Breast epithelium (tissue), 4 donors: ENCODE data around the gene IL10. TPM values are rescaled to one million over a fixed set of nuclear protein-coding genes. Genes with fewer than 3 reads are reported as not detected.

Experiments
- DNase-seq, 2 donors: peaks; one replicate each; pipeline ENCODE4 v3.0.0-alpha.2; 2019; ENCODE audit warnings: low spot score in 2 of 2
- H3K27ac ChIP-seq, 2 donors: fragments of 200-600 bp; sonication (generic) in 1 of 2; one replicate each; pipeline ENCODE4 v1.5.1; 2016 to 2019; ENCODE audit warnings: mild to moderate bottlenecking in 1 of 2
- H3K27me3 ChIP-seq, 2 donors: fragments of 200-600 bp; sonication (generic) in 1 of 2; one replicate each; pipeline versions ENCODE4 v1.5.1 to v1.6.0; 2017 to 2019; ENCODE audit warnings: control low read depth in 1 of 2, mild to moderate bottlenecking in 1 of 2
- H3K36me3 ChIP-seq: fragments of 200-600 bp; one replicate; pipeline ENCODE4 v1.5.1; 2019
- H3K4me1 ChIP-seq, 2 donors: fragments of 200-600 bp; sonication (generic); one replicate each; pipeline ENCODE4 v1.5.1; 2016 to 2019; ENCODE audit warnings: control low read depth in 1 of 2
- H3K4me3 ChIP-seq, 3 donors: fragments of 200-600 bp; sonication (generic); 1 replicate in 2 of 3; 2 replicates in 1 of 3; pipeline ENCODE4 v1.5.1; 2016 to 2019; ENCODE audit warnings: mild to moderate bottlenecking in 3 of 3, moderate library complexity in 2 of 3
- H3K9me3 ChIP-seq, 2 donors: fragments of 200-600 bp; sonication (generic) in 1 of 2; one replicate each; pipeline ENCODE4 v1.5.1; 2016 to 2019; ENCODE audit warnings: control low read depth in 1 of 2
- CTCF ChIP-seq, 3 donors: fragments of 450-650 bp; IDR thresholded peaks; one replicate each; pipeline ENCODE4 v1.5.1; 2016 to 2017; ENCODE audit warnings: antibody characterized with exemption in 3 of 3, mild to moderate bottlenecking in 3 of 3, moderate library complexity in 3 of 3
- POLR2A ChIP-seq: fragments of 450-650 bp; IDR thresholded peaks from one replicate; pipeline ENCODE4 v1.6.1; 2016; ENCODE audit warnings: antibody characterized with exemption, mild to moderate bottlenecking, moderate library complexity
- POLR2AphosphoS5 ChIP-seq, 3 donors: sonication (generic); formaldehyde crosslinking; IDR thresholded peaks; one replicate each; pipeline ENCODE4 v1.6.1; 2017; ENCODE audit warnings: antibody characterized with exemption in 3 of 3
- intact Hi-C: fragments of 100-400 bp; cut with DNase I; formaldehyde crosslinking; loops from one replicate; pipeline ENCODE4 v1.15.1; 2023; ENCODE audit warnings: low total_unique reads
- total RNA-seq, 3 donors: library from RNA; depleted of rRNA; stranded (reverse); fragments of >200 nt; gene quantifications; one replicate each; pipeline ENCODE4 v1.1.0, GENCODE V29; 2016

Gene IL10
- total RNA-seq, 3 donors from 2014 or later: 0.98 to 5.3 (median 4.3) TPM

GRCh38 chr1:206757524-206758266 lies 14.6 kb downstream of the IL10 start:
- Histone ChIP-seq H3K9me3 (no peaks in the 10 kb centered on the region), H3K27me3 (no peaks in the 10 kb centered on the region), H3K4me1 (no peaks in the 10 kb centered on the region), H3K36me3 (no peaks in the 10 kb centered on the region), H3K27ac (no peak overlapping the region), H3K4me3 (no peak overlapping the region)
- DNase-seq: no peak
- no peak for TF ChIP-seq POLR2AphosphoS5 (IDR thresholded peaks at IDR 0.05)
- no peak for TF ChIP-seq POLR2A
- TF ChIP-seq CTCF (IDR thresholded peaks at IDR 0.05): no peak
- intact Hi-C loops: no loop called here

- Histone ChIP-seq H3K27ac (no peak overlapping the region), H3K4me3 (no peak overlapping the region), H3K9me3 (no peaks in the 10 kb centered on the region), H3K36me3 (no peaks in the 10 kb centered on the region), H3K27me3 (no peaks in the 10 kb centered on the region), H3K4me1 (no peaks in the 10 kb centered on the region)
- no peak for DNase-seq
- intact Hi-C loops: no loop called here
- TF ChIP-seq CTCF (IDR thresholded peaks at IDR 0.05) (no peak), POLR2AphosphoS5 (IDR thresholded peaks at IDR 0.05) (no peak), POLR2A (no peak)
These were observed 18.3 kb downstream of the IL10 start for GRCh38 chr1:206754011-206754410.

GRCh38 chr1:206753141-206753540 lies 19.2 kb downstream of the IL10 start:
- no peaks in the 10 kb centered on the region for H3K9me3 ChIP-seq
- H3K36me3 ChIP-seq: no peaks in the 10 kb centered on the region
- H3K27me3 ChIP-seq: no peaks in the 10 kb centered on the region
- intact Hi-C loops: no loop called here
- no peak for DNase-seq
- H3K27ac ChIP-seq: no peak overlapping the region
- no peak for TF ChIP-seq POLR2A
- TF ChIP-seq POLR2AphosphoS5 (IDR thresholded peaks at IDR 0.05): no peak
- no peak for TF ChIP-seq CTCF (IDR thresholded peaks at IDR 0.05)
- H3K4me1 ChIP-seq: no peaks in the 10 kb centered on the region
- H3K4me3 ChIP-seq: no peak overlapping the region

GRCh38 chr1:206752481-206752880 lies 19.8 kb downstream of the IL10 start:
- Histone ChIP-seq H3K4me1 (no peaks in the 10 kb centered on the region), H3K27ac (no peak overlapping the region), H3K4me3 (no peak overlapping the region), H3K36me3 (no peaks in the 10 kb centered on the region), H3K27me3 (no peaks in the 10 kb centered on the region), H3K9me3 (no peaks in the 10 kb centered on the region)
- DNase-seq: no peak
- intact Hi-C loops: no loop called here
- TF ChIP-seq CTCF (IDR thresholded peaks at IDR 0.05): no peak
- TF ChIP-seq POLR2A: no peak
- TF ChIP-seq POLR2AphosphoS5 (IDR thresholded peaks at IDR 0.05): no peak

GRCh38 chr1:206751891-206752290 lies 20.4 kb downstream of the IL10 start:
- DNase-seq: no peak
- Histone ChIP-seq H3K9me3 (no peaks in the 10 kb centered on the region), H3K36me3 (no peaks in the 10 kb centered on the region), H3K27me3 (no peaks in the 10 kb centered on the region), H3K4me1 (no peaks in the 10 kb centered on the region), H3K27ac (no peak overlapping the region), H3K4me3 (no peak overlapping the region)
- TF ChIP-seq POLR2A (no peak), POLR2AphosphoS5 (IDR thresholded peaks at IDR 0.05) (no peak), CTCF (IDR thresholded peaks at IDR 0.05) (no peak)
- intact Hi-C loops: no loop called here
